Neural progenitor cell (in vitro differentiated cells): ENCODE measurements around the gene WIPF1.

ENCODE experiments used
- CTCF ChIP-seq: fragments of 200-600 bp; sonication (generic); IDR thresholded peaks from 2 replicates; pipeline ENCODE4 v1.5.1; 2017; ENCODE audit warnings: antibody characterized with exemption, mild to moderate bottlenecking
- EZH2 ChIP-seq: fragments of 200-600 bp; sonication (generic); IDR thresholded peaks from 2 replicates; pipeline ENCODE4 v1.6.1; 2017; ENCODE audit warnings: antibody characterized with exemption, mild to moderate bottlenecking, moderate library complexity

GRCh38 chr2:174563530-174564282, 33.9 kb downstream of the WIPF1 start:
- TF ChIP-seq CTCF: no peak
- no peak for TF ChIP-seq EZH2
